HL-60/S4 treated with retinoic acid at 250 ng/mL for 4 days and 3 days (cell line): ENCODE results near the gene GOLGA8Q.
"Not testable (repeated sequence)": the region's sequence is repeated elsewhere in the genome, so short reads cannot be mapped to it uniquely, and the experiment has no call there.

Source experiments
- in situ Hi-C: fragments of 300-500 bp; cut with MboI; formaldehyde crosslinking; loops from 2 replicates; pipeline ENCODE4 v1.7.0; 2022; ENCODE audit warnings: low sequenced_read_pairs

Gene GOLGA8Q, protein sequence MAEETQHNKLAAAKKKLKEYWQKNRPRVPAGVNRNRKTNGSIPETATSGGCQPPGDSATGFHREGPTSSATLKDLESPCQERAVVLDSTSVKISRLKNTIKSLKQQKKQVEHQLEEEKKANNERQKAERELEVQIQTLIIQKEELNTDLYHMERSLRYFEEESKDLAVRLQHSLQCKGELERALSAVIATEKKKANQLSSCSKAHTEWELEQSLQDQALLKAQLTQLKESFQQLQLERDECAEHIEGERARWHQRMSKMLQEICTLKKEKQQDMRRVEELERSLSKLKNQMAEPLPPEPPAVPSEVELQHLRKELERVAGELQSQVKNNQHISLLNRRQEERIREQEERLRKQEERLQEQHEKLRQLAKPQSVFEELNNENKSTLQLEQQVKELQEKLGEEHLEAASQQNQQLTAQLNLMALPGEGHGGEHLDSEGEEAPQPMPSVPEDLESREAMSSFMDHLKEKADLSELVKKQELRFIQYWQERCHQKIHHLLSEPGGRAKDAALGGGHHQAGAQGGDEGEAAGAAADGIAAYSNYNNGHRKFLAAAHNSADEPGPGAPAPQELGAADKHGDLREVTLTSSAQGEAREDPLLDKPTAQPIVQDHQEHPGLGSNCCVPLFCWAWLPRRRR

GRCh38 chr15:30551750-30552149 lies at the start of gene GOLGA8Q:
Gene GOLGA8Q, plus strand, starts transcription at chr15:30552050. Its CDS starts 28 bp downstream, at chr15:30552078.
- in situ Hi-C loops = not testable (repeated sequence)

DNA sequence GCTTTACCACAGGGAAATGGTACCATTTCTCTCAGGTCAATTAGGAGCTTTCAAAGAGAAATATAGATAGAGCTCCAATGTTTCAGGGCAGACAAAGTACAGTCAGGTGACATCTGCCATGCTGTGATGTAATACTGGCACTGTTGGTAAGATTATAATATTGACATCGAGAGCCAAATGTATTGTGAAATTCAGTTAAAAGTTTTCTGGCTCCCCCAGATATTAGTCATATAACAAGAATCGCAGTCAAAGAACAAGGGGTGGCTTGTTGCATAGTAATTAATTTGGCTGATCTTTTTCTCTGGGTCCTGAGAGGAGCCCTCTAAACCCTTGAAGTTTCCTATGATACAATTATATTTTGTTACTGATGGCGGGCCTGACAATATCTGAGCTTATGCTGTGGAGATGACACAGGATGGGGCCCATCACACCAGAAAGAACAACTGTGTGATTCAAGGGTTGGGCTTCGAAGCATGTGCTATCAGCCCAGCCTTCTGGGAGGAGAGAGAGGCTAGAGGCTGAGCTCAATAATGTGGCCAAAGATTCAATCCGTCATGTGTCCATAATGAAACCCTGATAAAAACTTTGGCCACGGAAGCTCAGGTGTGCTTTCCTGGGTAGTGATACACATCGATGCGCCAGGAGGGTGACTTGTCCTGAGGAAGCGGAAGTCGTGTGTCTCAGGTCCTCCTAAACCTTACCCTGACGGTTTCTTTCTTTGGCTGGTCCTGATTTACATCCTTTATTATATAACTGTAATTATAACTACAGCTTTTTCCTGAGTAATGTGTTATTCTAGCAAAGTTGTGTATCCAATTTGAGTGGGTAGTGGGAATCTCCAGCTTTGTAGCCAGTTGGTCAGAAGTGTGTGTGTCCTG lies 48.7 kb upstream of the GOLGA8Q start:
- in situ Hi-C loops = not testable (repeated sequence)

GRCh38 chr15:30504162-30504843 lies 47.5 kb upstream of the GOLGA8Q start:
- in situ Hi-C loops = not testable (repeated sequence)

DNA sequence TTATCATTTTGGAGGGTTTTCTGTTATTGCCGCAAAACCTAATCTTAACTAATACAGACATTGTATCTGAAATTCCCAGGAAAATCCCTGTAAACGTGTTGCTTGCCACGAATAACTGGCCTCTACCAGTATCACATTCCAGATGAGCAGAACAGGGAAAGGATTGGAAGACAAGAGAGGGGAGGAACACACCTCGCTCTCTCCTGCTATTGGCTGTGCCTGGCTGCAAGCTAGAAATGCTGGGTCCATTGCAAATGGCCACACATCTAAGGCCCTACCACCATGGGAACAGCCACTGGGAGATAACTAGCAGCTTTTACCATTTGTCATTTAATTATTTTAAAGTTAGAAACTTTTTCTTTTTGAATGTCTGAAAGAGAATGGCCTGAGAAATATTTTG lies 37.3 kb upstream of the GOLGA8Q start:
- in situ Hi-C loops = not testable (repeated sequence)

GRCh38 chr15:30523453-30524243 lies 28.2 kb upstream of the GOLGA8Q start:
- in situ Hi-C loops = not testable (repeated sequence)

DNA sequence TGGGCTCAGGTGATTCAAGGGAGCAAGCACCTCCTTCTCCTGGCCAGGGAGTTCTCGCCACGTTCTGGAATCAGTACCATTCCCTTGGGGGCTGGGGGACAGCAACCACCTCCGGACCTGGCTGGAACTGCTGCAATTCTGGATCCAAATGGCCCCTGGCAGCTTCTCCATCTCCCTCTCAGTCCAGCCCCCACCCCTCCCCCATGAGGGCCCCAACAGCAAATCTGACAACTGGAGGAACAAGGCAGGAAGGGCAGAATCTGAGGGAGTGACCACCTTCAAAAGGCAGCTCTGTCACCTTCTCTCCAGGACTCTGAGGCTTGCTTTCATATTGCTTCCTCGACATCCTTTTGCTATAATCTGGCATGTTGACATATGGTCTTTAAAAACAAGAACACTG lies 25.9 kb upstream of the GOLGA8Q start:
- in situ Hi-C loops = not testable (repeated sequence)

DNA sequence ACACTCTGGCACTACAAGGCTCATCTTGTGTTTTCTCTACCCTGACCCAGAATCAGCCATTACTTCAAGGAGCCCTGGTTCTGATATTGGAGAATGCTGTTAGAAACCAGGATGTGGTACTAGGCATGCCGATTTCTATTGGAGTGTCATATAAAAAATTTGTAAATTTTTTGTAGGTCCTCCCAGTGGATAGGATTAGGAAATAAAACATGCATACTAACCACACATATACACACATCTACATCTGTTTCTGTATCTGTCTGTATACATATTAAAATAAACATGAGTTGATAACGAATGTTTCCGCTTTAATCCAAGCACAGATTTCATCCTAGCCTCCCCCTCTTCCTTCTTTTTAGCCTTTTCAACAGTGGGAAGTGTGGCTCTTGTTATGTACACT lies 22.8 kb upstream of the GOLGA8Q start:
- in situ Hi-C loops = not testable (repeated sequence)

DNA sequence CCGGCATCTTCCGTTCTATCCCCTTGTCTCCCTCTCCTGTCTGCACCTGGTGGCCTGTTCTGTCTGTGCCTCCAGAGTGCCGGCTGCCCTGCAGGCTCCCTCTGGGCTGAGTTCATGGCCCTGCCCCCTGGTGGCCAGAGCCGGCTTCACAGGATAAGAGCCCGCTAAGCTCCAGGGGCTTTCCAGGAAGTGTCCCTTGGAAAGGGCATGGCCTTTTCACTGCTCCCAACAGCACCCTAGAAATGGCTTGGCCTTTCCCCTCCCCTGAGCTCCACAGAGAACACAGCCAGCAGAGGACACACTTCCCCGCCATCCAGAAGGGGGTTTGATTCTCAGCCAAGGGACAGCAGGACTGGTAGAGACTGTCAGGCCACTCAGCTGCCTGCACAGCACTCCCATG lies 15.1 kb downstream of the GOLGA8Q start:
- in situ Hi-C loops = not testable (repeated sequence)

DNA sequence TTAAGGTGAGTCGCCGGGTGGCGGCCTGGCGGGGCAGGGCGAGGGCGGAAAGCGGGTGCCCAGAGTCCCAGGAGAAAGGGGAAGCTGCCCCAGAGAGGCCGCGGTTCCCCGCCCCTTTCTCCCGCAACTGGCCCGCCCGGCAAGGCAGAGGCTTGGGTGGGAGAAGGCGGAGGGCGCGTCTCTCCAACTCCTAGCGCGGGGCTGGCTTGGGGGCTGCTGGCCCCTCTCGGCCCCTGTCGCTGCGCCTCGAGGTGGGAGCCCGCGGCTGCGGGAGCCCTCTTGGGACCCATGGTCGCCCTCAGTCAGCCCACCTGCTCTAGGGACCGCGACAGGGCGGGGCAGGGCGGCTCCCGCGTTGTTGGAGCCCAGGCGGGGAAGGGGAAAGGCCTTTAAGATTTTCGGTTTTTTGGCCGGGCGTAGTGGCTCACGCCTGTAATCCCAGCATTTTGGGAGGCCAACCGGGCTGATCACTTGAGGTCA lies 21.2 kb downstream of the GOLGA8Q start:
- in situ Hi-C loops = not testable (repeated sequence)

- in situ Hi-C loops = not testable (repeated sequence)
Observed at GRCh38 chr15:30579394-30579970, 27.6 kb downstream of the GOLGA8Q start.

DNA sequence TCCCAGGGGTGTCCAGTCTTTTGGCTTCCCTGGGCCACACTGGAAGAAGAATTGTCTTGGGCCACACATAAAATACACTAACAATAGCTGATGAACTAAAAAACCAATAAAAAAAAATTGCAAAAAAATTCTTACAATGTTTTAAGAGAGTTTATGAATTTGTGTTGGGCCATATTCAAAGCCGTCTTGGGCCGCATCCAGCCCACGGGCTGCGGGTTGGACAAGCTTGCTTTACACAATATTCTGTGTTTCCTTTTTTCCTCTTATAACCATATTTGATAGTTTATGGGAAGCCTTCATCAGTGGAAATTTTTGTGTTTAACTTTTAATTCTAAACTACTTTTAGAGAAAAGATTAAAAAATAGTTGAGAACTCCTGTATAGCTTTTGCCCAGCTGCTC lies 28.9 kb downstream of the GOLGA8Q start:
- in situ Hi-C loops = not testable (repeated sequence)

- in situ Hi-C loops = not testable (repeated sequence)
Observed at GRCh38 chr15:30598953-30599352, 47.1 kb downstream of the GOLGA8Q start.

DNA sequence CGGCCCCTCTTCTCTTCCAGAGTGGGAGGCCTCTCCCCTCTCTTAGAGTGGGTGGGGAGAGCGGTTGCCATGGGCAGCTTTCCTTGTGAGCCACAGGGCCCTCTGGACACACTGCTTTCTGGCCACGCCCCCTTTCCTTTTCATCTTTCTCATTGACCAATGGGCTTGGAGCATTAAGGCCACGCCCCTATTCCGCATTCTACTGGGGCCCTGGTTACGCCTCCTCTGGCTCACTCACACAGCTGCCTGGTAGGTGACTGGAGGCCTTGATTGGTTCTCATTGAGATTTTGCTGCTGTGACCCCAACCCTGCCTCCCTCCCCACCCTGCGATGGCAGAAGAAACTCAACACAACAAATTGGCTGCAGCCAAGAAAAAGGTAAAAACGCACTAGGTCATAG lies 51.9 kb downstream of the GOLGA8Q start, which contains the start of gene GOLGA8H:
TSS of gene GOLGA8H (plus strand) at position 233 of the 400 bp plus-strand sequence. CDS start at position 331, 98 bp downstream.
- in situ Hi-C loops = not testable (repeated sequence)
